Ectodermal cell (in vitro differentiated cells): ENCODE data around the gene RABEP2.
"Not testable (repeated sequence)": the region's sequence is repeated elsewhere in the genome, so short reads cannot be mapped to it uniquely, and the experiment has no call there.

Source experiments
- H3K27ac ChIP-seq: 2 replicates; pipeline ENCODE4 v1.7.0; 2013; ENCODE audit warnings: mild to moderate bottlenecking, low read depth, low read length; ENCODE audit not compliant: insufficient read depth, poor library complexity, severe bottlenecking
- H3K27me3 ChIP-seq: 2 replicates; pipeline ENCODE4 v1.7.0; 2013; ENCODE audit warnings: mild to moderate bottlenecking, low read length; ENCODE audit not compliant: insufficient read depth, control insufficient read depth, poor library complexity, severe bottlenecking
- H3K36me3 ChIP-seq: one replicate; pipeline ENCODE4 v1.7.0; 2013; ENCODE audit warnings: low read length; ENCODE audit not compliant: control insufficient read depth, insufficient read depth
- H3K4me1 ChIP-seq: one replicate; pipeline ENCODE4 v1.7.0; 2013; ENCODE audit warnings: low read length; ENCODE audit not compliant: control insufficient read depth, insufficient read depth
- H3K4me3 ChIP-seq: 2 replicates; pipeline ENCODE4 v1.7.0; 2013; ENCODE audit warnings: low read depth, low read length, control low read depth; ENCODE audit not compliant: insufficient read depth
- H3K9me3 ChIP-seq: 2 replicates; pipeline ENCODE4 v1.7.0; 2013; ENCODE audit warnings: mild to moderate bottlenecking, low read length, moderate library complexity; ENCODE audit not compliant: control insufficient read depth
- WGBS, 2 experiments: methylation state at CpG; one replicate each; pipeline ENCODE4 v1.1.7; 2013; ENCODE audit warnings: missing lambda C conversion rate in 2 of 2; 5-methylcytosine and 5-hydroxymethylcytosine counted together

The RABEP2 gene

GRCh38 chr16:28932339-28933141 lies 7.5 kb upstream of the RABEP2 start:
- 90 to 94% methylated on average over 20 of the region's 20 CpGs for WGBS, 2 experiments
- no peak overlapping the region for H3K4me3 ChIP-seq
- H3K27ac ChIP-seq: no peak overlapping the region
- no peaks in the 10 kb centered on the region for H3K27me3 ChIP-seq
- peaks cover 4% of the 10 kb centered on the region for H3K4me1 ChIP-seq
- no peaks in the 10 kb centered on the region for H3K36me3 ChIP-seq
- H3K9me3 ChIP-seq: no peaks in the 10 kb centered on the region

- Histone ChIP-seq H3K36me3 (no peaks in the 10 kb centered on the region), H3K27ac (peak within 1 kb of the TSS; percentile 48), H3K4me3 (no peak within 1 kb of the TSS), H3K9me3 (no peaks in the 10 kb centered on the region), H3K27me3 (no peaks in the 10 kb centered on the region), H3K4me1 (peaks cover 4% of the 10 kb centered on the region)
- WGBS, 2 experiments: 94 to 95% methylated on average over 8 to 10 of the region's 10 CpGs
Measured at GRCh38 chr16:28931801-28932225, 6.8 kb upstream of the RABEP2 start, which contains the start of gene CD19. Gene CD19 (plus strand): TSS chr16:28931971. CDS start chr16:28932001, 30 bp downstream.

GRCh38 chr16:28930652-28931051 lies 5.6 kb upstream of the RABEP2 start:
- WGBS, 2 experiments: 31 to 56% methylated on average over 3 of the region's 3 CpGs
- Histone ChIP-seq H3K4me3 (no peak overlapping the region), H3K9me3 (no peaks in the 10 kb centered on the region), H3K27me3 (no peaks in the 10 kb centered on the region), H3K36me3 (no peaks in the 10 kb centered on the region), H3K4me1 (peaks cover 4% of the 10 kb centered on the region), H3K27ac (peak overlapping the region; percentile 48)

- WGBS, 2 experiments: 88% methylated on average over 3 of the region's 3 CpGs
- H3K9me3 ChIP-seq: no peaks in the 10 kb centered on the region
- no peak overlapping the region for H3K27ac ChIP-seq
- no peak overlapping the region for H3K4me3 ChIP-seq
- H3K4me1 ChIP-seq: peaks cover 4% of the 10 kb centered on the region
- no peaks in the 10 kb centered on the region for H3K27me3 ChIP-seq
- no peaks in the 10 kb centered on the region for H3K36me3 ChIP-seq
Measured at GRCh38 chr16:28930203-28930602, 5.2 kb upstream of the RABEP2 start.

GRCh38 chr16:28927815-28928214 lies 2.8 kb upstream of the RABEP2 start:
- Histone ChIP-seq H3K27ac (no peak overlapping the region), H3K4me3 (no peak overlapping the region), H3K4me1 (peaks cover 8% of the 10 kb centered on the region), H3K9me3 (no peaks in the 10 kb centered on the region), H3K36me3 (no peaks in the 10 kb centered on the region), H3K27me3 (no peaks in the 10 kb centered on the region)
- WGBS, 2 experiments: 78 to 85% methylated on average over 1 of the region's 1 CpG

GRCh38 chr16:28926284-28926683 lies 1.2 kb upstream of the RABEP2 start:
- not testable (repeated sequence) for H3K4me1 ChIP-seq
- H3K4me3 ChIP-seq: peak overlapping the region; percentile 86
- WGBS, 2 experiments: 92 to 100% methylated on average over 1 to 2 of the region's 2 CpGs

GRCh38 chr16:28925386-28926228 lies 569 bp upstream of the RABEP2 start:
- peak overlapping the region; percentile 86 for H3K4me3 ChIP-seq
- no peaks in the 10 kb centered on the region for H3K36me3 ChIP-seq
- 3 to 4% methylated on average over 48 of the region's 48 CpGs for WGBS, 2 experiments
- H3K27me3 ChIP-seq: no peaks in the 10 kb centered on the region
- H3K27ac ChIP-seq: peak overlapping the region; percentile 92
- H3K9me3 ChIP-seq: no peaks in the 10 kb centered on the region
- H3K4me1 ChIP-seq: peaks cover 6% of the 10 kb centered on the region

More at GRCh38 chr16:28926284-28926683, 1.2 kb upstream of the RABEP2 start:
- not testable (repeated sequence) for H3K27me3 ChIP-seq, H3K9me3 ChIP-seq, H3K27ac ChIP-seq, H3K36me3 ChIP-seq

- Histone ChIP-seq H3K4me3 (peak overlapping the region; percentile 86), H3K27me3 (no peaks in the 10 kb centered on the region), H3K4me1 (peaks cover 4% of the 10 kb centered on the region), H3K36me3 (no peaks in the 10 kb centered on the region), H3K27ac (no peak overlapping the region), H3K9me3 (no peaks in the 10 kb centered on the region)
- 38 to 44% methylated on average over 15 of the region's 15 CpGs for WGBS, 2 experiments
Measured at GRCh38 chr16:28924399-28924761, 658 bp downstream of the RABEP2 start.

- Histone ChIP-seq H3K27me3 (no peaks in the 10 kb centered on the region), H3K9me3 (no peaks in the 10 kb centered on the region), H3K4me3 (no peak overlapping the region), H3K36me3 (no peaks in the 10 kb centered on the region), H3K4me1 (peaks cover 4% of the 10 kb centered on the region), H3K27ac (no peak overlapping the region)
- WGBS, 2 experiments: 75 to 79% methylated on average over 13 of the region's 13 CpGs
Measured at GRCh38 chr16:28923652-28924398, 1.2 kb downstream of the RABEP2 start.

GRCh38 chr16:28923231-28923587 lies 1.8 kb downstream of the RABEP2 start:
- Histone ChIP-seq H3K27ac (no peak overlapping the region), H3K27me3 (no peaks in the 10 kb centered on the region), H3K36me3 (no peaks in the 10 kb centered on the region), H3K4me3 (no peak overlapping the region), H3K9me3 (no peaks in the 10 kb centered on the region), H3K4me1 (peaks cover 4% of the 10 kb centered on the region)
- 87 to 100% methylated on average over 2 to 3 of the region's 3 CpGs for WGBS, 2 experiments
